Testis (tissue), 3 donors: Measurements from ENCODE around the gene RUNX1. TPM values are rescaled to one million over a fixed set of nuclear protein-coding genes. Genes with fewer than 3 reads are reported as not detected.
A peak's percentile ranks its signal among the peaks of the same experiment; 100 is the strongest.

Source experiments
- DNase-seq: peaks from one replicate; pipeline ENCODE4 v3.0.0-alpha.2; 2019
- H3K27ac ChIP-seq, 2 donors: fragments of 200-600 bp; sonication (generic); one replicate each; pipeline ENCODE4 v1.5.1; 2019
- H3K27me3 ChIP-seq: fragments of 200-600 bp; sonication (generic); one replicate; pipeline ENCODE4 v1.5.1; 2019
- H3K36me3 ChIP-seq: fragments of 200-600 bp; sonication (generic); one replicate; pipeline ENCODE4 v1.5.1; 2017; ENCODE audit warnings: low read depth; ENCODE audit errors: missing control alignments
- H3K4me1 ChIP-seq: fragments of 200-600 bp; sonication (generic); one replicate; pipeline ENCODE4 v1.5.1; 2019
- H3K4me3 ChIP-seq, 2 donors: fragments of 200-600 bp; sonication (generic); one replicate each; pipeline ENCODE4 v1.5.1; 2017 to 2019
- H3K9me3 ChIP-seq: fragments of 200-600 bp; sonication (generic); one replicate; pipeline ENCODE4 v1.5.1; 2017
- CTCF ChIP-seq, 3 experiments: fragments of 450-650 bp in 2 of 3; fragments of 200-600 bp in 1 of 3; sonication (generic) in 1 of 3; IDR thresholded peaks; one replicate each; pipeline ENCODE4 v1.5.1; 2016 to 2019; ENCODE audit warnings: antibody characterized with exemption in 3 of 3, mild to moderate bottlenecking in 2 of 3, moderate library complexity in 1 of 3
- POLR2A ChIP-seq: fragments of 450-650 bp; IDR thresholded peaks from one replicate; pipeline ENCODE4 v1.6.1; 2017; ENCODE audit warnings: antibody characterized with exemption, mild to moderate bottlenecking, moderate library complexity
- WGBS, 2 donors: methylation state at CpG; one replicate each; pipeline ENCODE4 v1.1.5; 2018; 5-methylcytosine and 5-hydroxymethylcytosine counted together
- intact Hi-C: fragments of 100-400 bp; cut with DNase I; formaldehyde crosslinking; loops from one replicate; pipeline ENCODE4 v1.15.1; 2023; ENCODE audit warnings: low total_unique reads
- polyA plus RNA-seq: library from polyadenylated mRNA; stranded (reverse); fragments of 350-450 nt; fragmentation: Illumina TruSeq; extraction: RNeasy Lipid Tissue Mini Kit (QIAGEN cat#74804); gene quantifications from one replicate; pipeline ENCODE4 v1.2.3, GENCODE V29; 2014; ENCODE audit warnings: low read depth, low replicate concordance; ENCODE audit not compliant: insufficient read depth
- total RNA-seq, 2 donors: library from RNA; depleted of rRNA; stranded (reverse); fragments of >200 nt; gene quantifications; one replicate each; pipeline ENCODE4 v1.2.3, GENCODE V29; 2016

RUNX1 gene
- total and polyA plus RNA-seq, 3 donors from 2014 or later, result 11.1 to 28.7 (median 24.3) TPM

DNA sequence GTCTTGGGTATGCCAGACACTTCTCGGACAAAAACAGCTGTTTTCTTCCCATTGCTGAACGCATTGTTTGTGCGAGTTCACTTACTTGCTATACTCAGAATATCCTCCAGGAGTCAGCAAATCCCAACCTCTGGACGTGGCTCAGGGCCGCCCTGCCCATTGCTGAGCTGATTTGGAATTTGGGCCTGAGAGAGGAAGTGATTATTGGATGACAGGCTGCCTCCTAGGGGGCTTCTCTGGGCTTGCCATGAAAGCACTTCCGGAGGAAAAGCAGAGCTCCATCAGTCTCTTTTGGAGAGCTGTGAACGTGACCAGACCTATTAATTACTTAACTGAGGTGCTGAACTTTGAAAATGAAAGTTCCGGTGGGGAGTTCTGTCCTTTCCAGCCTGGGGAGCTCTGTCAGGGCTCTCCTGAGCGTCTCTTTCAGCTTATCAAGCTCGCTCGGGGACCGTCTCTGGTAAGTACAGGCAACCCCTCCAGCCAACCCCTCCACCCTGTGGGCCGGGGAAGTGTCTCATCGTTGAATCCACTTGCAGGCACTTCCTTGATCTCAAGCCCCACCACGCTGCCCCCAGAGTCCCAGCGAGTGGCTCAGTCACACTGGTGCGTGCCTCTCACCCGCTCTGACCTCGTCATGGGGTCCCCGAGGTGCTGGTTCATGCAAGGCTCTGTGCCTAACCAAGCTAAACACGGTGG is 303.4 kb downstream of the RUNX1 start:
- Histone ChIP-seq H3K27me3 (no peaks in the 10 kb centered on the region), H3K4me1 (no peaks in the 10 kb centered on the region), H3K9me3 (no peaks in the 10 kb centered on the region), H3K27ac (no peak overlapping the region), H3K36me3 (no peaks in the 10 kb centered on the region), H3K4me3 (no peak overlapping the region)
- 44 to 48% methylated on average over 13 to 21 of the region's 21 CpGs for WGBS, 2 donors
- peak; percentile 73 for DNase-seq
- TF ChIP-seq CTCF (IDR thresholded peaks at IDR 0.05) (peak; percentile 74 to 85 (median 76)), POLR2A (no peak)
- intact Hi-C loops, result loop anchor here (10.0 kb wide), 1 partner anchor 139 kb away; no protein-coding TSS in a partner anchor

GRCh38 chr21:34744801-34745200 is 304.3 kb downstream of the RUNX1 start:
- no peaks in the 10 kb centered on the region for H3K27me3 ChIP-seq
- TF ChIP-seq POLR2A (no peak), CTCF (IDR thresholded peaks at IDR 0.05) (no peak)
- H3K27ac ChIP-seq, result no peak overlapping the region
- DNase-seq, result no peak
- no peaks in the 10 kb centered on the region for H3K36me3 ChIP-seq
- no peak overlapping the region for H3K4me3 ChIP-seq
- no peaks in the 10 kb centered on the region for H3K4me1 ChIP-seq
- WGBS, 2 donors, result 39 to 50% methylated on average over 3 of the region's 3 CpGs
- no peaks in the 10 kb centered on the region for H3K9me3 ChIP-seq
- intact Hi-C loops, result loop anchor here (10.0 kb wide), 1 partner anchor 140 kb away; no protein-coding TSS in a partner anchor

DNA sequence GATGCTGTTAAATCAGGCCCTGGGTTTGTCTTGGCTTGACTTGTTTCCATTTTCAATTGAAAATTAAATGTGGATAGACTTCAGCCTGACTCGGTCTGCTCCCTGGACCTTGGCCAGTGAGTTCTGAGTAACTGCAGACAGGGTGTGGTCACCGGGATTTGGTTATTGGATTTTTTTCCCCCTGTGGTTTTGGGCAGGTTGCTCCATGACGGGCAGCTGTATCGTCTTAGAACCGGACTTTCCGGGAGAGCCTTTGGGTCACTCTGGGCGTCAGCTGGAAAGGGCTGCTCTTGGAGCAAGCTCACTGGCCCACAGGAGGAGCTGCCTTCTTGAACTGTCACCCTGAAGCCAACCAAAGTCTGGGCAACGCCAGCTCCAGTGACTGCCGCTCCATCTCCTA is 305.3 kb downstream of the RUNX1 start:
- TF ChIP-seq CTCF (IDR thresholded peaks at IDR 0.05) (no peak), POLR2A (no peak)
- no peaks in the 10 kb centered on the region for H3K27me3 ChIP-seq
- no peak for DNase-seq
- no peaks in the 10 kb centered on the region for H3K36me3 ChIP-seq
- intact Hi-C loops, result loop anchor here (10.0 kb wide), 1 partner anchor 141 kb away; no protein-coding TSS in a partner anchor
- no peaks in the 10 kb centered on the region for H3K4me1 ChIP-seq
- no peak overlapping the region for H3K27ac ChIP-seq
- H3K4me3 ChIP-seq, result no peak overlapping the region
- H3K9me3 ChIP-seq, result no peaks in the 10 kb centered on the region
- WGBS, 2 donors, result 75% methylated on average over 9 of the region's 9 CpGs

DNA sequence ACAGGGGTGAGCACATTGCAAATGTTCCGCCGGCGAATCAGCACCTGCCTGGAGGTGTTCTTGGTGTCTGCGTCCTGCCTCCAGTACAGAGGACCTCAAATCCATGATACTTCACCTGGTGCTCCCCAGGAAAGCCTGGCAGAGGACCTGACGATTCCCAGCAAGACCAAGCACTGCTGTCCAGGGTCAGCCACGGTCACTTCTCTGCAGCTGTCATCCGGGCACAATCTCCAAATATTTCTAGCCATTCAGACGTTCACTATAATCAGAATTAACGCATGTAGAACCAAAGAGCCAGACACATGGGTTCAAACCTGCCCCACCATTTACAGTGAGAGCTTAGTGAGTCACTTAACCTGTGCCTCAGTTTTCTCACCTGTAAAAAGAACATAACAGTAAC is 305.8 kb downstream of the RUNX1 start:
- no peak for DNase-seq
- no peak overlapping the region for H3K4me3 ChIP-seq
- intact Hi-C loops, result loop anchor here (10.0 kb wide), 1 partner anchor 142 kb away; no protein-coding TSS in a partner anchor
- WGBS, 2 donors, result 90 to 94% methylated on average over 9 of the region's 9 CpGs
- H3K27me3 ChIP-seq, result no peaks in the 10 kb centered on the region
- no peak for TF ChIP-seq POLR2A
- TF ChIP-seq CTCF (IDR thresholded peaks at IDR 0.05), result no peak
- no peaks in the 10 kb centered on the region for H3K4me1 ChIP-seq
- no peak overlapping the region for H3K27ac ChIP-seq
- no peaks in the 10 kb centered on the region for H3K9me3 ChIP-seq
- no peaks in the 10 kb centered on the region for H3K36me3 ChIP-seq

- 91 to 92% methylated on average over 1 of the region's 1 CpG for WGBS, 2 donors
- no peak for DNase-seq
- no peaks in the 10 kb centered on the region for H3K9me3 ChIP-seq
- no peaks in the 10 kb centered on the region for H3K27me3 ChIP-seq
- H3K27ac ChIP-seq, result no peak overlapping the region
- TF ChIP-seq CTCF (IDR thresholded peaks at IDR 0.05) (no peak), POLR2A (no peak)
- no peaks in the 10 kb centered on the region for H3K4me1 ChIP-seq
- no peaks in the 10 kb centered on the region for H3K36me3 ChIP-seq
- no peak overlapping the region for H3K4me3 ChIP-seq
- intact Hi-C loops, result loop anchor here (10.0 kb wide), 1 partner anchor 145 kb away; no protein-coding TSS in a partner anchor
Observed at GRCh38 chr21:34740198-34740597, 308.9 kb downstream of the RUNX1 start.
